Hepatocyte (in vitro differentiated cells): ENCODE results near the gene HVCN1. TPM values are rescaled to one million over a fixed set of nuclear protein-coding genes. Genes with fewer than 3 reads are reported as not detected.

Source experiments
- DNase-seq: peaks from one replicate; pipeline ENCODE4 v3.0.0-alpha.2; 2016; ENCODE audit warnings: low spot score
- H2AFZ ChIP-seq: fragments of 200-600 bp; sonication (generic); 2 replicates; pipeline ENCODE4 v1.6.0; 2016; ENCODE audit warnings: antibody characterized with exemption, mild to moderate bottlenecking
- H3K27ac ChIP-seq: fragments of 200-600 bp; sonication (generic); 2 replicates; pipeline ENCODE4 v1.5.1; 2016; ENCODE audit warnings: mild to moderate bottlenecking
- H3K27me3 ChIP-seq: fragments of 200-600 bp; sonication (generic); 2 replicates; pipeline ENCODE4 v1.6.1; 2016
- H3K36me3 ChIP-seq: fragments of 200-600 bp; sonication (generic); replicated peaks from 2 replicates; pipeline ENCODE4 v1.5.1; 2016; ENCODE audit warnings: low read depth; ENCODE audit not compliant: insufficient read depth
- H3K4me1 ChIP-seq: fragments of 200-600 bp; sonication (generic); 2 replicates; pipeline ENCODE4 v1.5.1; 2016; ENCODE audit warnings: mild to moderate bottlenecking, moderate library complexity; ENCODE audit not compliant: insufficient read depth
- H3K4me2 ChIP-seq: fragments of 200-600 bp; sonication (generic); 2 replicates; pipeline ENCODE4 v1.6.0; 2016
- H3K4me3 ChIP-seq: fragments of 200-600 bp; sonication (generic); 2 replicates; pipeline ENCODE4 v1.5.1; 2016; ENCODE audit warnings: mild to moderate bottlenecking
- H3K79me2 ChIP-seq: fragments of 200-600 bp; sonication (generic); 2 replicates; pipeline ENCODE4 v1.6.0; 2017; ENCODE audit warnings: mild to moderate bottlenecking
- H3K9me2 ChIP-seq: fragments of 200-600 bp; sonication (generic); replicated peaks from 2 replicates; pipeline ENCODE4 v1.6.0; 2017; ENCODE audit warnings: mild to moderate bottlenecking; ENCODE audit not compliant: insufficient read depth
- H3K9me3 ChIP-seq: fragments of 200-600 bp; sonication (generic); 2 replicates; pipeline ENCODE4 v1.5.1; 2016; ENCODE audit warnings: low read depth, mild to moderate bottlenecking
- H4K20me1 ChIP-seq: fragments of 200-600 bp; sonication (generic); 2 replicates; pipeline ENCODE4 v1.6.0; 2016; ENCODE audit warnings: mild to moderate bottlenecking; ENCODE audit not compliant: insufficient read depth, poor library complexity, severe bottlenecking
- CTCF ChIP-seq: fragments of 200-600 bp; sonication (generic); IDR thresholded peaks from 2 replicates; pipeline ENCODE4 v1.5.1; 2016; ENCODE audit warnings: antibody characterized with exemption, mild to moderate bottlenecking; ENCODE audit not compliant: poor library complexity
- EZH2 ChIP-seq: fragments of 200-600 bp; sonication (generic); IDR thresholded peaks from 2 replicates; pipeline ENCODE4 v1.6.1; 2016; ENCODE audit warnings: antibody characterized with exemption, mild to moderate bottlenecking, borderline replicate concordance
- EZH2phosphoT487 ChIP-seq: fragments of 200-600 bp; sonication (generic); IDR thresholded peaks from one replicate; pipeline ENCODE4 v1.6.1; 2018; ENCODE audit warnings: antibody characterized with exemption, mild to moderate bottlenecking, low read depth, moderate library complexity; ENCODE audit not compliant: unreplicated experiment, severe bottlenecking
- WGBS: methylation state at CpG from one replicate; pipeline ENCODE4 v1.1.6; 2016; ENCODE audit warnings: low lambda C conversion rate; ENCODE audit errors: missing lambda C conversion rate; 5-methylcytosine and 5-hydroxymethylcytosine counted together
- polyA plus RNA-seq: library from polyadenylated mRNA; unstranded; fragments of >200 nt; fragmentation: Nextera tagmentation; extraction: Ambion mirVana; gene quantifications from 2 replicates; pipeline ENCODE4 v1.2.1, GENCODE V29; 2016
- total RNA-seq: library from RNA; depleted of rRNA; stranded (reverse); fragments of >200 nt; gene quantifications from 2 replicates; pipeline ENCODE4 v1.2.3, GENCODE V29; 2014

HVCN1 gene
- total and polyA plus RNA-seq, 2 experiments from 2014 or later = 5.8 to 8.9 TPM

DNA sequence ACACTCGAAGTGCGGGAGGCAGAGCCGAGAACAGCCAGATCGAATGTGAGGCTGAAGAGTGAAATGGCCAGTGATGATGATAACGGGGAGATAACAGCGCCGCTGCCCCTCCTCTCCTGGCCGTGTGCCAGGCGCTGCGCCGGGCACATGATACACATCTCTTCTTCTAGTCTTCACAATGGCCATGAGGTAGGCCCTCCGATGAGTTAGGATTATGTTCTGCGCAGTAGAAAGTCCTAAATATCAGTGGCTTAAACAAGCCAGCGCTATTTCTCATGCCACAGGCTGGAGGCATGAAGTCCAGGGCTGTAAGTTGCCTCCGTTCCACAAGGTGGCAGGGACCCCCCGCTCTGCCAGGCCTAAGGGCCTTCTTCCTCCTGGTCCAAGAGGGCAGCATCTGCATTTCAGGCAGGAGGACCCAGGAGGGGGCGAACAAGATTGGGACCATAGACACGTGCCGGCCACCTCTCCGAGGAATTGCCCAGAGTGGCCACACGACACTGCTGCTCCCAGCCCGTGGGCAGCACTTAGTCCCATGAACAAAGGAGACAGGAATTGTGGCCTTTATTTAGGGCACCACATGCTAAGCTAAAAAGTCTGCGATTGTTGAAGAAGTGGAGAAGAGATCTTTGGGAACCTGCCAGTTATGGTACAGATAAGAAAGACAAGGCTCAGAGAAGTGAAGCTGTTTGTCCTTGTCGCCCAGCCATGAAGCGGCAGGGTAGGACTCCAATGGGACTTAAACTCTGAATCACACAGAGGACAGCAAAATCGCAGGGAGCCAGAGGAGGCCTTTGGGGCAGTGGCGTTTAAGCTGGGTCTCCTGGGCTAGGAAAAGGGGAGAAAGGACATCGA, 10.9 kb upstream of the HVCN1 start:
- Histone ChIP-seq H3K27me3 (no peaks in the 10 kb centered on the region), H3K4me2 (no peak overlapping the region), H2AFZ (no peak overlapping the region), H3K27ac (no peak overlapping the region), H3K4me1 (no peaks in the 10 kb centered on the region), H3K9me3 (no peaks in the 10 kb centered on the region), H3K9me2 (no peaks in the 10 kb centered on the region), H3K79me2 (no peaks in the 10 kb centered on the region), H3K36me3 (no peaks in the 10 kb centered on the region), H4K20me1 (no peaks in the 10 kb centered on the region), H3K4me3 (no peak overlapping the region)
- no peak for DNase-seq
- 87% methylated on average over 28 of the region's 28 CpGs for WGBS
- TF ChIP-seq CTCF (no peak), EZH2 (no peak), EZH2phosphoT487 (no peak)

GRCh38 chr12:110698171-110698902, 9.4 kb upstream of the HVCN1 start:
- TF ChIP-seq EZH2 (no peak), CTCF (peak; percentile 55)
- H3K36me3 ChIP-seq = no peaks in the 10 kb centered on the region
- 56% methylated on average over 20 of the region's 20 CpGs for WGBS
- H3K27ac ChIP-seq = peak overlapping the region; percentile 23
- H3K79me2 ChIP-seq = no peaks in the 10 kb centered on the region
- H3K9me3 ChIP-seq = no peaks in the 10 kb centered on the region
- H2AFZ ChIP-seq = no peak overlapping the region
- peak; percentile 83 for DNase-seq
- no peaks in the 10 kb centered on the region for H3K9me2 ChIP-seq
- H3K27me3 ChIP-seq = no peaks in the 10 kb centered on the region
- H3K4me3 ChIP-seq = no peak overlapping the region
- H4K20me1 ChIP-seq = no peaks in the 10 kb centered on the region
- H3K4me2 ChIP-seq = no peak overlapping the region
- no peaks in the 10 kb centered on the region for H3K4me1 ChIP-seq

DNA sequence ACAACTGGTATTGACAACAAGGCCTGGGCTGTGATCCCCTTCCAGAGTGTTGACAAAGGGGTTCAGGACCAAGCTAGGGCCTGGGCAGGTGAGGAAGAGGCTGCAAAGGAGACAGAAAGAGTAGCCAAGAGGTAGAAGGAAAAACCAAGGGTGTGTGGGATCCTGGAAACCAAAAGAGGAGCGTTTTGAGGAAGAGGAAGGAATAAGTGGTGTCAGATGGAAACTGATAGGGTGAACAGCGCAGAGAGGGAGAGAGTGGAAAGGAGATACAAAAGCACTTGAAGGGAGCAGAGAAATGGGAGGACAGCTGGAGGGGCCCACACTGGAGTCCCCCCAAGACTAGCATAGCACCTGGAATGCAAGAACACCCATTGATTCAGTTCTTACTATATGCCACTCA, 8.3 kb upstream of the HVCN1 start:
- 95% methylated on average over 2 of the region's 2 CpGs for WGBS
- Histone ChIP-seq H3K27me3 (no peaks in the 10 kb centered on the region), H3K4me2 (no peak overlapping the region), H2AFZ (no peak overlapping the region), H3K9me2 (no peaks in the 10 kb centered on the region), H3K4me1 (no peaks in the 10 kb centered on the region), H3K27ac (no peak overlapping the region), H3K4me3 (no peak overlapping the region), H3K36me3 (no peaks in the 10 kb centered on the region), H3K9me3 (no peaks in the 10 kb centered on the region), H4K20me1 (no peaks in the 10 kb centered on the region), H3K79me2 (no peaks in the 10 kb centered on the region)
- no peak for DNase-seq
- no peak for TF ChIP-seq EZH2
- no peak for TF ChIP-seq CTCF
- TF ChIP-seq EZH2phosphoT487 = no peak
